ENCODE results near the gene TMEM72. TPM values are rescaled to one million over a fixed set of nuclear protein-coding genes. Genes with fewer than 3 reads are reported as not detected.

The TMEM72 gene
- total RNA-seq, 1 donor from 2014 or later = not detected

- DNase-seq (ENCODE audit: low read depth, low spot score) = no peak
Observed at GRCh38 chr10:44933451-44934321, 22.5 kb downstream of the TMEM72 start.

GRCh38 chr10:44934416-44935200, 23.5 kb downstream of the TMEM72 start:
- no peak for DNase-seq (ENCODE audit: low read depth, low spot score)

GRCh38 chr10:44935201-44935965, 24.2 kb downstream of the TMEM72 start:
- DNase-seq (ENCODE audit: low read depth, low spot score) = no peak

- no peak for DNase-seq (ENCODE audit: low read depth, low spot score)
Observed at GRCh38 chr10:44935966-44936295, 24.8 kb downstream of the TMEM72 start.

- DNase-seq (ENCODE audit: low read depth, low spot score) = no peak
Observed at GRCh38 chr10:44936314-44936975, 25.3 kb downstream of the TMEM72 start.

- no peak for DNase-seq (ENCODE audit: low read depth, low spot score)
Observed at GRCh38 chr10:44937196-44938005, 26.3 kb downstream of the TMEM72 start.

- DNase-seq (ENCODE audit: low read depth, low spot score) = no peak
Observed at GRCh38 chr10:44938956-44939355, 27.8 kb downstream of the TMEM72 start.

GRCh38 chr10:44939691-44940401, 28.7 kb downstream of the TMEM72 start:
- no peak for DNase-seq (ENCODE audit: low read depth, low spot score)

GRCh38 chr10:44944354-44944753, 33.2 kb downstream of the TMEM72 start:
- no peak for DNase-seq (ENCODE audit: low read depth, low spot score)

- no peak for DNase-seq (ENCODE audit: low read depth, low spot score)
Observed at GRCh38 chr10:44946205-44946604, 35.1 kb downstream of the TMEM72 start.

GRCh38 chr10:44947371-44948152, 36.4 kb downstream of the TMEM72 start:
- DNase-seq (ENCODE audit: low read depth, low spot score) = no peak

- no peak for DNase-seq (ENCODE audit: low read depth, low spot score)
Observed at GRCh38 chr10:44948642-44949041, 37.5 kb downstream of the TMEM72 start.

GRCh38 chr10:44949127-44949802, 38.1 kb downstream of the TMEM72 start:
- DNase-seq (ENCODE audit: low read depth, low spot score) = no peak

- no peak for DNase-seq (ENCODE audit: low read depth, low spot score)
Observed at GRCh38 chr10:44949915-44950314, 38.8 kb downstream of the TMEM72 start.

GRCh38 chr10:44950326-44951225, 39.4 kb downstream of the TMEM72 start:
- no peak for DNase-seq (ENCODE audit: low read depth, low spot score)

GRCh38 chr10:44951576-44952226, 40.6 kb downstream of the TMEM72 start:
- no peak for DNase-seq (ENCODE audit: low read depth, low spot score)

- no peak for DNase-seq (ENCODE audit: low read depth, low spot score)
Observed at GRCh38 chr10:44952779-44953231, 41.7 kb downstream of the TMEM72 start.

All from pulmonary artery endothelial cell (primary cell).